GM23338 (cell line): ENCODE results near the gene R3HDM4. TPM values are rescaled to one million over a fixed set of nuclear protein-coding genes. Genes with fewer than 3 reads are reported as not detected.
"Not testable (repeated sequence)": the region's sequence is repeated elsewhere in the genome, so short reads cannot be mapped to it uniquely, and the experiment has no call there.

Experiments
- ATAC-seq: fragments of 200-7000 bp; cut with Tn5 transposase; 3 replicates; pipeline ENCODE4 v1.9.1; 2020
- DNase-seq: peaks from one replicate; pipeline ENCODE4 v3.0.0-alpha.2; 2015; ENCODE audit warnings: low spot score
- H2AFZ ChIP-seq: fragments of 200-600 bp; sonication (generic); 2 replicates; pipeline ENCODE4 v1.8.0; 2016; ENCODE audit warnings: antibody characterized with exemption, mild to moderate bottlenecking, moderate library complexity
- H3F3A ChIP-seq: fragments of 200-600 bp; sonication (generic); replicated peaks from 2 replicates; pipeline ENCODE4 v1.8.0; 2017; ENCODE audit warnings: antibody characterized with exemption, mixed run types, low read depth
- H3K27ac ChIP-seq: fragments of 200-600 bp; sonication (generic); 2 replicates; pipeline ENCODE4 v1.6.1; 2016; ENCODE audit warnings: low read depth
- H3K27me3 ChIP-seq: fragments of 200-600 bp; sonication (generic); 2 replicates; pipeline ENCODE4 v1.8.0; 2016; ENCODE audit warnings: mild to moderate bottlenecking, mixed run types, moderate library complexity; ENCODE audit not compliant: insufficient read depth
- H3K36me3 ChIP-seq: fragments of 200-600 bp; sonication (generic); 2 replicates; pipeline ENCODE4 v1.8.0; 2016; ENCODE audit warnings: mild to moderate bottlenecking; ENCODE audit not compliant: insufficient read depth
- H3K4me1 ChIP-seq: fragments of 200-600 bp; sonication (generic); 2 replicates; pipeline ENCODE4 v1.8.0; 2016; ENCODE audit warnings: mild to moderate bottlenecking, moderate library complexity; ENCODE audit not compliant: insufficient read depth
- H3K4me2 ChIP-seq: fragments of 200-600 bp; sonication (generic); 2 replicates; pipeline ENCODE4 v1.7.1; 2017; ENCODE audit warnings: mixed run types
- H3K4me3 ChIP-seq: fragments of 200-600 bp; sonication (generic); 2 replicates; pipeline ENCODE4 v1.6.1; 2016; ENCODE audit warnings: mixed run types
- H3K79me2 ChIP-seq: fragments of 200-600 bp; sonication (generic); replicated peaks from 2 replicates; pipeline ENCODE4 v1.8.0; 2017; ENCODE audit warnings: mild to moderate bottlenecking; ENCODE audit not compliant: insufficient read depth
- H3K9me2 ChIP-seq: fragments of 200-600 bp; sonication (generic); 2 replicates; pipeline ENCODE4 v1.8.0; 2017; ENCODE audit not compliant: insufficient read depth
- H4K20me1 ChIP-seq: fragments of 200-600 bp; sonication (generic); replicated peaks from 2 replicates; pipeline ENCODE4 v1.8.0; 2017; ENCODE audit warnings: mild to moderate bottlenecking; ENCODE audit not compliant: insufficient read depth
- H3K27ac Mint-ChIP-seq: 2 replicates; pipeline ENCODE4 v1.8.0; 2020; ENCODE audit warnings: inconsistent platforms, mild to moderate bottlenecking, moderate library complexity, mixed read lengths
- H3K27me3 Mint-ChIP-seq: 3 replicates; pipeline ENCODE4 v1.8.0; 2022; ENCODE audit warnings: low read depth, mild to moderate bottlenecking, moderate library complexity, mixed read lengths, inconsistent platforms; ENCODE audit not compliant: insufficient read depth, poor library complexity
- H3K36me3 Mint-ChIP-seq: 3 replicates; pipeline ENCODE4 v1.8.0; 2021; ENCODE audit warnings: low read depth, mild to moderate bottlenecking, inconsistent platforms, moderate library complexity, mixed read lengths
- H3K4me1 Mint-ChIP-seq: 3 replicates; pipeline ENCODE4 v1.8.0; 2020; ENCODE audit warnings: mild to moderate bottlenecking, inconsistent platforms, mixed read lengths
- H3K4me3 Mint-ChIP-seq: 3 replicates; pipeline ENCODE4 v1.8.0; 2021; ENCODE audit warnings: moderate library complexity, mild to moderate bottlenecking, inconsistent platforms, mixed read lengths
- H3K9me3 Mint-ChIP-seq: 3 replicates; pipeline ENCODE4 v1.8.0; 2020; ENCODE audit warnings: moderate library complexity, mild to moderate bottlenecking, inconsistent platforms, mixed read lengths
- CREB1 ChIP-seq: fragments of 250-450 bp; sonication (Bioruptor Pico); IDR thresholded peaks from 2 replicates; pipeline ENCODE4 v1.5.0; 2020; ENCODE audit warnings: low read depth, mild to moderate bottlenecking, moderate library complexity
- EZH2 ChIP-seq: fragments of 200-600 bp; sonication (generic); IDR thresholded peaks from one replicate; pipeline ENCODE4 v1.8.0; 2017; ENCODE audit warnings: antibody characterized with exemption, mild to moderate bottlenecking, low read depth; ENCODE audit not compliant: unreplicated experiment
- EZH2phosphoT487 ChIP-seq: fragments of 200-600 bp; sonication (generic); IDR thresholded peaks from one replicate; pipeline ENCODE4 v1.8.1; 2018; ENCODE audit warnings: antibody characterized with exemption; ENCODE audit not compliant: unreplicated experiment
- JUNB ChIP-seq: IDR thresholded peaks from one replicate; pipeline ENCODE4 v1.6.1; 2016; ENCODE audit warnings: antibody characterized with exemption; ENCODE audit not compliant: unreplicated experiment
- POLR2AphosphoS5 ChIP-seq: IDR thresholded peaks from 2 replicates; pipeline ENCODE4 v1.6.1; 2016; ENCODE audit warnings: antibody characterized with exemption, low read depth
- STAT1 ChIP-seq: IDR thresholded peaks from one replicate; pipeline ENCODE4 v1.6.1; 2016; ENCODE audit warnings: antibody characterized with exemption; ENCODE audit not compliant: unreplicated experiment
- ZNF114 ChIP-seq: fragments of 250-450 bp; sonication (Bioruptor Pico); IDR thresholded peaks from 2 replicates; pipeline ENCODE4 v1.5.0; 2020; ENCODE audit warnings: mild to moderate bottlenecking, moderate library complexity
- polyA plus RNA-seq: library from polyadenylated mRNA; unstranded; fragments of >200 nt; fragmentation: Nextera tagmentation; extraction: Ambion mirVana; gene quantifications from 2 replicates; pipeline ENCODE4 v1.2.1, GENCODE V29; 2016
- total RNA-seq: library from RNA; depleted of rRNA; stranded (reverse); fragments of >200 nt; shearing (Covaris generic); gene quantifications from 2 replicates; pipeline ENCODE4 v1.2.3, GENCODE V29; 2014
- TF ChIP-seq, protein P1 (sequence below): fragments of 250-450 bp; sonication (Bioruptor Pico); IDR thresholded peaks from 2 replicates; pipeline ENCODE4 v1.5.0; 2020; ENCODE audit warnings: mild to moderate bottlenecking, moderate library complexity

R3HDM4 gene
- total and polyA plus RNA-seq, 2 experiments from 2014 or later: 76.5 to 87.1 TPM

DNA sequence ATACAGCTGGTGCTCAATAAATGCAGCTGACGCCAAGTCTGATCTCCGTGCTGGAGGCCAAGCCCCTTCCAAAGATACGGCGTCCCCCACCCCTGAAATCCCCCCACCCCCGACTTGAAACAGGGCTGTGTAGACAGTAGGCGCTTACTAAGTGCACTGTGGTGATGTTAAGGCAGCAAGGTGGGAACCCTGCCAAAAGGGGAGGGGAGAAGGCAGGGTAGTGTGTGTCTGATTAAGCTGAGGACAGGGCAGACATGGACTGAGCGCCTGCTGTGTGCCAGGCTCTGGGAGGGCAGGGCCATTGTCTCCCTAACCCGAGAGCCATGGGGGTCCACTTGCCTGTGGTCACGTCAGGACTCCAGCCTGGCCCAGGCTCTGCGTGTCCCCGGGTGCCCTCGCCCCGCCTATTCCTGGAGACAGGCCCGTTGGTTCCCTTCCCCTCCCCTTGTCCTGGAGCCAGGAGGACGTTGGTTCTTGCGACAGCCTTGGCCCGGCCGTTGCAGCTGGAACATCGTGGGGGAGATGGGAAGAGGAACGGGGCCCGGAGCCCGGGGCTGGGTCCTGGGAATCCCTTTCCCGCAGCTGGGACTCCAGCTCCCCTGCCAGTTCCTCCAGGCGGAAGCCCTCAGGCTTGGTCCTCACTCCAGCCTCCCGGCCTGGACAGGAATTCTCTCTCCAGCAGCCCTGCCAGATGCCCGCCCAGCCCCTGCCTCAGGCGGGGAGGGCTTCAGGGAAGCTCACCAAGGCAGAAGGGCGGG, 62.6 kb downstream of the R3HDM4 start:
- H3K36me3 ChIP-seq: no peaks in the 10 kb centered on the region
- no peaks in the 10 kb centered on the region for H3K27me3 ChIP-seq
- peaks cover 2% of the 10 kb centered on the region; the same call in 1 of the 3 replicates for H3K4me1 Mint-ChIP-seq
- H3K9me3 Mint-ChIP-seq: no peaks in the 10 kb centered on the region
- no peaks in the 10 kb centered on the region; the same call in 1 of the 2 replicates for H4K20me1 ChIP-seq
- H3K4me1 ChIP-seq: no peaks in the 10 kb centered on the region
- peak; percentile 58 for ATAC-seq
- no peak overlapping the region; the same call in 1 of the 2 replicates for H2AFZ ChIP-seq
- peak; percentile 65 for DNase-seq
- H3K27me3 Mint-ChIP-seq: peaks cover 6% of the 10 kb centered on the region
- H3K4me3 Mint-ChIP-seq: no peak overlapping the region
- no peak overlapping the region for H3K27ac Mint-ChIP-seq
- TF ChIP-seq EZH2 (no peak), CREB1 (CRISPR knock-in tag) (no peak), JUNB (no peak), POLR2AphosphoS5 (no peak)
- H3K4me3 ChIP-seq: no peak overlapping the region
- no peaks in the 10 kb centered on the region for H3K36me3 Mint-ChIP-seq
- H3K27ac ChIP-seq: no peak overlapping the region
- no peak overlapping the region for H3K4me2 ChIP-seq
- H3K79me2 ChIP-seq: no peaks in the 10 kb centered on the region
- H3K9me2 ChIP-seq: no peaks in the 10 kb centered on the region
- peaks cover 10% of the 10 kb centered on the region; the same call in 1 of the 2 replicates for H3F3A ChIP-seq

DNA sequence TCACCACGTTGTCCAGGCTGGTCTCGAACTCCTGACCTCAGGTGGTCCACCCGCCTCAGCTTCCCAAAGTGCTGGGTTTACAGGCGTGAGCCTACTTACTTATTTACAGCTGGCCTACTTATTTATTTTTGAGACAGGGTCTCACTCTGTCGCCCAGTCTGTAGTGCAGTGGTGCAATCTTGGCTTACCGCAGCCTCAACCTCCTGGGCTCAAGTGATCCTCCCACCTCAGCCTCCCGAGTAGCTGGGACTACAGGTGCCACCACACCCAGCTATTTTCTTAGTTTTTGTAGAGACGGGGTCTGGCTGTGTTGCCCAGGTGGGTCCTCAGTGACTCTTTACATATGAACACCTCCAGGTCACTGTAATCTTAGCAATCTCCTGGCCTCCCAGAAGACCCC, 63.8 kb downstream of the R3HDM4 start:
- H3K36me3 ChIP-seq, H3K4me3 ChIP-seq, H3K27me3 ChIP-seq, H3K4me3 Mint-ChIP-seq, H3K4me1 Mint-ChIP-seq, H2AFZ ChIP-seq, H3K4me2 ChIP-seq, DNase-seq, H3K4me1 ChIP-seq, H3K9me3 Mint-ChIP-seq, H3F3A ChIP-seq, H3K9me2 ChIP-seq, H3K27ac ChIP-seq, H4K20me1 ChIP-seq, H3K36me3 Mint-ChIP-seq, H3K79me2 ChIP-seq, H3K27ac Mint-ChIP-seq, ATAC-seq: not testable (repeated sequence)
- H3K27me3 Mint-ChIP-seq: peaks cover 13% of the 10 kb centered on the region

DNA sequence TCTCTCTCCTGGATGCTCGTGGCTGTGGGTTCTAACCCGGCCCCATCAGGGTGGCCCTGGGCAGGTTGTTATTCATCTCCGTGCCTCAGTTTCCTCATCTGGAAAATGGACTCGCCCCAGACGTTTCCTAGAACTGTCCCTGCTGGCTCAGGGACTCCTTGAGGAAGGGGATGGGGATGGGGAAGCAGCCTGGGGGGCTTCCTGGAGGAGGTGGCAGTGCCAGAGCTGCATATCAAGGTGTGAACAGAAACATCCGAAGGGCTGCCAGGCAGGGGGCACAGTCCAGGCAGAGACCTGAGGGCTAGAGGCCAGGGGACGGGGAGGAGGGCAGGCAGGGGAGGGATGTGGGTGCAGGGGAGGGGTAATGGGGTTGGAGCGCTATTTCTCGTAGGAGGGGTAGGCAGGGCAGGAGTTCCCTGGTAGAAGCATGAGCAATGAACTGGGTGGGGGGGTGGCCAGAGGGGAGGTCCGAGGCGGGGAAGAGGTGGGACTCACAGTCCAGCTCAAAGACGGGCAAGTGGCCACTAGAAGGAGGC, 64.6 kb downstream of the R3HDM4 start:
- Histone ChIP-seq H3K27ac (no peak overlapping the region), H3K79me2 (no peaks in the 10 kb centered on the region), H4K20me1 (no peaks in the 10 kb centered on the region; the same call in 1 of the 2 replicates), H2AFZ (no peak overlapping the region), H3K4me1 (no peaks in the 10 kb centered on the region), H3F3A (peaks cover 4% of the 10 kb centered on the region; the same call in 1 of the 2 replicates), H3K4me2 (no peak overlapping the region), H3K4me3 (no peak overlapping the region), H3K9me2 (no peaks in the 10 kb centered on the region), H3K36me3 (no peaks in the 10 kb centered on the region), H3K27me3 (peaks cover 12% of the 10 kb centered on the region)
- Mint-ChIP-seq H3K9me3 (no peaks in the 10 kb centered on the region), H3K27ac (no peak overlapping the region), H3K4me1 (peaks cover 2% of the 10 kb centered on the region; the same call in 1 of the 3 replicates), H3K27me3 (peaks cover 12% of the 10 kb centered on the region), H3K4me3 (no peak overlapping the region), H3K36me3 (no peaks in the 10 kb centered on the region)
- DNase-seq (no peak), ATAC-seq (no peak)
- TF ChIP-seq EZH2: no peak
- TF ChIP-seq STAT1: no peak
- TF ChIP-seq CREB1 (CRISPR knock-in tag): no peak
- no peak for TF ChIP-seq EZH2phosphoT487
- no peak for TF ChIP-seq ZNF114
- TF ChIP-seq, protein P1, sequence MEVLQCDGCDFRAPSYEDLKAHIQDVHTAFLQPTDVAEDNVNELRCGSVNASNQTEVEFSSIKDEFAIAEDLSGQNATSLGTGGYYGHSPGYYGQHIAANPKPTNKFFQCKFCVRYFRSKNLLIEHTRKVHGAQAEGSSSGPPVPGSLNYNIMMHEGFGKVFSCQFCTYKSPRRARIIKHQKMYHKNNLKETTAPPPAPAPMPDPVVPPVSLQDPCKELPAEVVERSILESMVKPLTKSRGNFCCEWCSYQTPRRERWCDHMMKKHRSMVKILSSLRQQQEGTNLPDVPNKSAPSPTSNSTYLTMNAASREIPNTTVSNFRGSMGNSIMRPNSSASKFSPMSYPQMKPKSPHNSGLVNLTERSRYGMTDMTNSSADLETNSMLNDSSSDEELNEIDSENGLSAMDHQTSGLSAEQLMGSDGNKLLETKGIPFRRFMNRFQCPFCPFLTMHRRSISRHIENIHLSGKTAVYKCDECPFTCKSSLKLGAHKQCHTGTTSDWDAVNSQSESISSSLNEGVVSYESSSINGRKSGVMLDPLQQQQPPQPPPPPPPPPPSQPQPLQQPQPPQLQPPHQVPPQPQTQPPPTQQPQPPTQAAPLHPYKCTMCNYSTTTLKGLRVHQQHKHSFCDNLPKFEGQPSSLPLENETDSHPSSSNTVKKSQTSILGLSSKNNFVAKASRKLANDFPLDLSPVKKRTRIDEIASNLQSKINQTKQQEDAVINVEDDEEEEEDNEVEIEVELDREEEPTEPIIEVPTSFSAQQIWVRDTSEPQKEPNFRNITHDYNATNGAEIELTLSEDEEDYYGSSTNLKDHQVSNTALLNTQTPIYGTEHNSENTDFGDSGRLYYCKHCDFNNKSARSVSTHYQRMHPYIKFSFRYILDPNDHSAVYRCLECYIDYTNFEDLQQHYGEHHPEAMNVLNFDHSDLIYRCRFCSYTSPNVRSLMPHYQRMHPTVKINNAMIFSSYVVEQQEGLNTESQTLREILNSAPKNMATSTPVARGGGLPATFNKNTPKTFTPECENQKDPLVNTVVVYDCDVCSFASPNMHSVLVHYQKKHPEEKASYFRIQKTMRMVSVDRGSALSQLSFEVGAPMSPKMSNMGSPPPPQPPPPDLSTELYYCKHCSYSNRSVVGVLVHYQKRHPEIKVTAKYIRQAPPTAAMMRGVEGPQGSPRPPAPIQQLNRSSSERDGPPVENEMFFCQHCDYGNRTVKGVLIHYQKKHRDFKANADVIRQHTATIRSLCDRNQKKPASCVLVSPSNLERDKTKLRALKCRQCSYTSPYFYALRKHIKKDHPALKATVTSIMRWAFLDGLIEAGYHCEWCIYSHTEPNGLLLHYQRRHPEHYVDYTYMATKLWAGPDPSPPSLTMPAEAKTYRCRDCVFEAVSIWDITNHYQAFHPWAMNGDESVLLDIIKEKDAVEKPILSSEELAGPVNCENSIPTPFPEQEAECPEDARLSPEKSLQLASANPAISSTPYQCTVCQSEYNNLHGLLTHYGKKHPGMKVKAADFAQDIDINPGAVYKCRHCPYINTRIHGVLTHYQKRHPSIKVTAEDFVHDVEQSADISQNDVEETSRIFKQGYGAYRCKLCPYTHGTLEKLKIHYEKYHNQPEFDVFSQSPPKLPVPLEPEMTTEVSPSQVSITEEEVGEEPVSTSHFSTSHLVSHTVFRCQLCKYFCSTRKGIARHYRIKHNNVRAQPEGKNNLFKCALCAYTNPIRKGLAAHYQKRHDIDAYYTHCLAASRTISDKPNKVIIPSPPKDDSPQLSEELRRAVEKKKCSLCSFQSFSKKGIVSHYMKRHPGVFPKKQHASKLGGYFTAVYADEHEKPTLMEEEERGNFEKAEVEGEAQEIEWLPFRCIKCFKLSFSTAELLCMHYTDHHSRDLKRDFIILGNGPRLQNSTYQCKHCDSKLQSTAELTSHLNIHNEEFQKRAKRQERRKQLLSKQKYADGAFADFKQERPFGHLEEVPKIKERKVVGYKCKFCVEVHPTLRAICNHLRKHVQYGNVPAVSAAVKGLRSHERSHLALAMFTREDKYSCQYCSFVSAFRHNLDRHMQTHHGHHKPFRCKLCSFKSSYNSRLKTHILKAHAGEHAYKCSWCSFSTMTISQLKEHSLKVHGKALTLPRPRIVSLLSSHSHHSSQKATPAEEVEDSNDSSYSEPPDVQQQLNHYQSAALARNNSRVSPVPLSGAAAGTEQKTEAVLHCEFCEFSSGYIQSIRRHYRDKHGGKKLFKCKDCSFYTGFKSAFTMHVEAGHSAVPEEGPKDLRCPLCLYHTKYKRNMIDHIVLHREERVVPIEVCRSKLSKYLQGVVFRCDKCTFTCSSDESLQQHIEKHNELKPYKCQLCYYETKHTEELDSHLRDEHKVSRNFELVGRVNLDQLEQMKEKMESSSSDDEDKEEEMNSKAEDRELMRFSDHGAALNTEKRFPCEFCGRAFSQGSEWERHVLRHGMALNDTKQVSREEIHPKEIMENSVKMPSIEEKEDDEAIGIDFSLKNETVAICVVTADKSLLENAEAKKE (CRISPR knock-in tag): no peak
- no peak for TF ChIP-seq JUNB
